ENCODE data around the gene PPP1R7. TPM values are rescaled to one million over a fixed set of nuclear protein-coding genes. Genes with fewer than 3 reads are reported as not detected.

PPP1R7 gene
- total and polyA plus RNA-seq, 9 of the 15 experiments (the other 6 are each of a cell fraction or from before 2014, with no cell fraction given): 37.5 to 75.0 (median 50.5) TPM

GRCh38 chr2:241149675-241149924, 667 bp upstream of the PPP1R7 start (continued):
- TF ChIP-seq CREBBP (IDR thresholded peaks at IDR 0.05; ENCODE audit: low read depth, low read length) (no peak), ATF1 (CRISPR knock-in tag; IDR thresholded peaks at IDR 0.05) (no peak), ATF1 (tag; IDR thresholded peaks at IDR 0.05) (no peak), DMBX1 (CRISPR knock-in tag; IDR thresholded peaks at IDR 0.05; ENCODE audit: borderline replicate concordance) (no peak), HNRNPLL (IDR thresholded peaks at IDR 0.05; ENCODE audit: low read depth, low read length, poor library complexity, severe bottlenecking) (peak; percentile 19), SOX6 (IDR thresholded peaks at IDR 0.05) (no peak), OTX1 (CRISPR knock-in tag; IDR thresholded peaks at IDR 0.05) (no peak), TRIM28 (IDR thresholded peaks at IDR 0.05) (no peak), TFAP4 (CRISPR knock-in tag; IDR thresholded peaks at IDR 0.05; ENCODE audit: borderline replicate concordance) (peak; percentile 75), GTF3C2 (IDR thresholded peaks at IDR 0.05; ENCODE audit: borderline replicate concordance, extremely low read depth, insufficient read length) (no peak), TAL1 (IDR thresholded peaks at IDR 0.05) (no peak), DACH1 (IDR thresholded peaks at IDR 0.05; ENCODE audit: partially characterized antibody) (no peak), MAFF (IDR thresholded peaks at IDR 0.05; ENCODE audit: low read length) (no peak)
- TF ChIP-seq, protein P1, sequence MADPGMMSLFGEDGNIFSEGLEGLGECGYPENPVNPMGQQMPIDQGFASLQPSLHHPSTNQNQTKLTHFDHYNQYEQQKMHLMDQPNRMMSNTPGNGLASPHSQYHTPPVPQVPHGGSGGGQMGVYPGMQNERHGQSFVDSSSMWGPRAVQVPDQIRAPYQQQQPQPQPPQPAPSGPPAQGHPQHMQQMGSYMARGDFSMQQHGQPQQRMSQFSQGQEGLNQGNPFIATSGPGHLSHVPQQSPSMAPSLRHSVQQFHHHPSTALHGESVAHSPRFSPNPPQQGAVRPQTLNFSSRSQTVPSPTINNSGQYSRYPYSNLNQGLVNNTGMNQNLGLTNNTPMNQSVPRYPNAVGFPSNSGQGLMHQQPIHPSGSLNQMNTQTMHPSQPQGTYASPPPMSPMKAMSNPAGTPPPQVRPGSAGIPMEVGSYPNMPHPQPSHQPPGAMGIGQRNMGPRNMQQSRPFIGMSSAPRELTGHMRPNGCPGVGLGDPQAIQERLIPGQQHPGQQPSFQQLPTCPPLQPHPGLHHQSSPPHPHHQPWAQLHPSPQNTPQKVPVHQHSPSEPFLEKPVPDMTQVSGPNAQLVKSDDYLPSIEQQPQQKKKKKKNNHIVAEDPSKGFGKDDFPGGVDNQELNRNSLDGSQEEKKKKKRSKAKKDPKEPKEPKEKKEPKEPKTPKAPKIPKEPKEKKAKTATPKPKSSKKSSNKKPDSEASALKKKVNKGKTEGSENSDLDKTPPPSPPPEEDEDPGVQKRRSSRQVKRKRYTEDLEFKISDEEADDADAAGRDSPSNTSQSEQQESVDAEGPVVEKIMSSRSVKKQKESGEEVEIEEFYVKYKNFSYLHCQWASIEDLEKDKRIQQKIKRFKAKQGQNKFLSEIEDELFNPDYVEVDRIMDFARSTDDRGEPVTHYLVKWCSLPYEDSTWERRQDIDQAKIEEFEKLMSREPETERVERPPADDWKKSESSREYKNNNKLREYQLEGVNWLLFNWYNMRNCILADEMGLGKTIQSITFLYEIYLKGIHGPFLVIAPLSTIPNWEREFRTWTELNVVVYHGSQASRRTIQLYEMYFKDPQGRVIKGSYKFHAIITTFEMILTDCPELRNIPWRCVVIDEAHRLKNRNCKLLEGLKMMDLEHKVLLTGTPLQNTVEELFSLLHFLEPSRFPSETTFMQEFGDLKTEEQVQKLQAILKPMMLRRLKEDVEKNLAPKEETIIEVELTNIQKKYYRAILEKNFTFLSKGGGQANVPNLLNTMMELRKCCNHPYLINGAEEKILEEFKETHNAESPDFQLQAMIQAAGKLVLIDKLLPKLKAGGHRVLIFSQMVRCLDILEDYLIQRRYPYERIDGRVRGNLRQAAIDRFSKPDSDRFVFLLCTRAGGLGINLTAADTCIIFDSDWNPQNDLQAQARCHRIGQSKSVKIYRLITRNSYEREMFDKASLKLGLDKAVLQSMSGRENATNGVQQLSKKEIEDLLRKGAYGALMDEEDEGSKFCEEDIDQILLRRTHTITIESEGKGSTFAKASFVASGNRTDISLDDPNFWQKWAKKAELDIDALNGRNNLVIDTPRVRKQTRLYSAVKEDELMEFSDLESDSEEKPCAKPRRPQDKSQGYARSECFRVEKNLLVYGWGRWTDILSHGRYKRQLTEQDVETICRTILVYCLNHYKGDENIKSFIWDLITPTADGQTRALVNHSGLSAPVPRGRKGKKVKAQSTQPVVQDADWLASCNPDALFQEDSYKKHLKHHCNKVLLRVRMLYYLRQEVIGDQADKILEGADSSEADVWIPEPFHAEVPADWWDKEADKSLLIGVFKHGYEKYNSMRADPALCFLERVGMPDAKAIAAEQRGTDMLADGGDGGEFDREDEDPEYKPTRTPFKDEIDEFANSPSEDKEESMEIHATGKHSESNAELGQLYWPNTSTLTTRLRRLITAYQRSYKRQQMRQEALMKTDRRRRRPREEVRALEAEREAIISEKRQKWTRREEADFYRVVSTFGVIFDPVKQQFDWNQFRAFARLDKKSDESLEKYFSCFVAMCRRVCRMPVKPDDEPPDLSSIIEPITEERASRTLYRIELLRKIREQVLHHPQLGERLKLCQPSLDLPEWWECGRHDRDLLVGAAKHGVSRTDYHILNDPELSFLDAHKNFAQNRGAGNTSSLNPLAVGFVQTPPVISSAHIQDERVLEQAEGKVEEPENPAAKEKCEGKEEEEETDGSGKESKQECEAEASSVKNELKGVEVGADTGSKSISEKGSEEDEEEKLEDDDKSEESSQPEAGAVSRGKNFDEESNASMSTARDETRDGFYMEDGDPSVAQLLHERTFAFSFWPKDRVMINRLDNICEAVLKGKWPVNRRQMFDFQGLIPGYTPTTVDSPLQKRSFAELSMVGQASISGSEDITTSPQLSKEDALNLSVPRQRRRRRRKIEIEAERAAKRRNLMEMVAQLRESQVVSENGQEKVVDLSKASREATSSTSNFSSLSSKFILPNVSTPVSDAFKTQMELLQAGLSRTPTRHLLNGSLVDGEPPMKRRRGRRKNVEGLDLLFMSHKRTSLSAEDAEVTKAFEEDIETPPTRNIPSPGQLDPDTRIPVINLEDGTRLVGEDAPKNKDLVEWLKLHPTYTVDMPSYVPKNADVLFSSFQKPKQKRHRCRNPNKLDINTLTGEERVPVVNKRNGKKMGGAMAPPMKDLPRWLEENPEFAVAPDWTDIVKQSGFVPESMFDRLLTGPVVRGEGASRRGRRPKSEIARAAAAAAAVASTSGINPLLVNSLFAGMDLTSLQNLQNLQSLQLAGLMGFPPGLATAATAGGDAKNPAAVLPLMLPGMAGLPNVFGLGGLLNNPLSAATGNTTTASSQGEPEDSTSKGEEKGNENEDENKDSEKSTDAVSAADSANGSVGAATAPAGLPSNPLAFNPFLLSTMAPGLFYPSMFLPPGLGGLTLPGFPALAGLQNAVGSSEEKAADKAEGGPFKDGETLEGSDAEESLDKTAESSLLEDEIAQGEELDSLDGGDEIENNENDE (IDR thresholded peaks at IDR 0.05; ENCODE audit: low read depth, low read length): no peak

Measured in K562 (cell line).